GM18873 (cell line): ENCODE results near the gene ABCA7.

Source experiments
- ATAC-seq: cut with Tn5 transposase; IDR thresholded peaks from one replicate; pipeline ENCODE4 v1.9.1; 2021; ENCODE audit warnings: mild to moderate bottlenecking, moderate library complexity, moderate number of reproducible peaks; ENCODE audit not compliant: unreplicated experiment, low FRiP score

The ABCA7 gene, protein sequence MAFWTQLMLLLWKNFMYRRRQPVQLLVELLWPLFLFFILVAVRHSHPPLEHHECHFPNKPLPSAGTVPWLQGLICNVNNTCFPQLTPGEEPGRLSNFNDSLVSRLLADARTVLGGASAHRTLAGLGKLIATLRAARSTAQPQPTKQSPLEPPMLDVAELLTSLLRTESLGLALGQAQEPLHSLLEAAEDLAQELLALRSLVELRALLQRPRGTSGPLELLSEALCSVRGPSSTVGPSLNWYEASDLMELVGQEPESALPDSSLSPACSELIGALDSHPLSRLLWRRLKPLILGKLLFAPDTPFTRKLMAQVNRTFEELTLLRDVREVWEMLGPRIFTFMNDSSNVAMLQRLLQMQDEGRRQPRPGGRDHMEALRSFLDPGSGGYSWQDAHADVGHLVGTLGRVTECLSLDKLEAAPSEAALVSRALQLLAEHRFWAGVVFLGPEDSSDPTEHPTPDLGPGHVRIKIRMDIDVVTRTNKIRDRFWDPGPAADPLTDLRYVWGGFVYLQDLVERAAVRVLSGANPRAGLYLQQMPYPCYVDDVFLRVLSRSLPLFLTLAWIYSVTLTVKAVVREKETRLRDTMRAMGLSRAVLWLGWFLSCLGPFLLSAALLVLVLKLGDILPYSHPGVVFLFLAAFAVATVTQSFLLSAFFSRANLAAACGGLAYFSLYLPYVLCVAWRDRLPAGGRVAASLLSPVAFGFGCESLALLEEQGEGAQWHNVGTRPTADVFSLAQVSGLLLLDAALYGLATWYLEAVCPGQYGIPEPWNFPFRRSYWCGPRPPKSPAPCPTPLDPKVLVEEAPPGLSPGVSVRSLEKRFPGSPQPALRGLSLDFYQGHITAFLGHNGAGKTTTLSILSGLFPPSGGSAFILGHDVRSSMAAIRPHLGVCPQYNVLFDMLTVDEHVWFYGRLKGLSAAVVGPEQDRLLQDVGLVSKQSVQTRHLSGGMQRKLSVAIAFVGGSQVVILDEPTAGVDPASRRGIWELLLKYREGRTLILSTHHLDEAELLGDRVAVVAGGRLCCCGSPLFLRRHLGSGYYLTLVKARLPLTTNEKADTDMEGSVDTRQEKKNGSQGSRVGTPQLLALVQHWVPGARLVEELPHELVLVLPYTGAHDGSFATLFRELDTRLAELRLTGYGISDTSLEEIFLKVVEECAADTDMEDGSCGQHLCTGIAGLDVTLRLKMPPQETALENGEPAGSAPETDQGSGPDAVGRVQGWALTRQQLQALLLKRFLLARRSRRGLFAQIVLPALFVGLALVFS (N-terminal part only)

DNA sequence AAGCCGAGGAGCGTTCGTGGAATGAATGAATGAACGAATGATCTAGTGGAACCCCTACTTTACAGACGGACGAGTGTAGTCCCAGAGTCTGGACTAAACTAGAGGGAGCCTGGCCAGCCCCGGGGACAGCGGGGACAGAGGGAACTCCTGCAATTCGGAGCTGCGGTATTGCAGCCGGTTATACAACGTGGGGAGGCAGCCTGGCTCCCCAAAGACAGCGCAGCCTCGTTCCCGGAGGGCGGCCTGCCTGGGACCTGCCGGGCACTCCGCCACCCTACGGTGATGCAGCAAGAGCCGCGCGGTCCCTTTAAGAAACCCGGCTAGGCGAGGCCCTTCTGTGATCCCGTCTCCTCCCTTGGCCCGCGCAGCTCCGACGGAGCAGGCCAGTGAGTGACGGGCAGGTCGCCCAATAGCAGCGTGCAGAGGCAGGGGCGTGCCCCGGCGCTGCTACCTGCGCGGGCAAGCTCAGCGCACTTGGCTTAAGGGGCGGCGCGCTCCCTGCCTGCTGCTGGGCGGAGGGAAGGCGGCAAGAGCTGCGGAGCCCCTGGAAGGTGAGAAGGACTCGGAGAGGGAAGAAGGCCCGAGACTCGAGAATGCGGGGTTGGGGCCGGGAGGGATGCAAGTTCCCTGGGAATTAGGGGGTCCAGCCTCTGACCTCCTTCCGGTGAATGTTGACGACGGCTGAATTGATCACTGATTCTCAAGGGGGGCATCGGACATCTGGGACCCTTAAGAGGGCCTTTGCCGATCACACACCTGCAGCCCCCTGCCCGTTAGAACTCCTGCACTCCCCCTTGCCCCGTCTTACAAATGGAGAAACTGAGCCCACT, at the start of gene ABCA7:
Gene ABCA7 (plus strand): TSS at position 462 of the 830 bp plus-strand sequence. CDS start 1,255 bp downstream, outside the sequence.
- ATAC-seq, result peak; percentile 63

DNA sequence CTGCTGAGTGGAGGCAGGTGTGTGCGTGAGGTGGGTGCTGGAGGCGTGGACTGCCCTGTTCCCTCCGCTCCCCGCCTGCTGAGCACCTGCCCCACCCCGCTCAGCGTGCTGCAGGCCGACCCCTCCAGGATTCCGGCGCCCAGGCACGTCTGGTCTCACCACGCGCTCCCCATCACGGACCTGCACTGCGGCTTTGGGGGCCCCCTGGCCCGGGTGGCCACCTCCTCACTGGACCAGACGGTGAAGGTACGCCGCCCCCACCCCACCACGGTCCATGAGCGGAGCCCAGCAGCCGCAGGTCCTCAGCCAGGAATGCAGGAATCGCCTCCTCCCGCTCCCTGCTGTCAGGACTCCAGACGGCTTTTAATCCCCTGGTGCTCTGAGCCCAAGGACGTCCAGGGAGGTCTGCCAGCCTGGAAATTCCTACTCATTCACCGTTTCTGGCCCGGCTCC, 49.8 kb upstream of the ABCA7 start:
- ATAC-seq, result no peak

DNA sequence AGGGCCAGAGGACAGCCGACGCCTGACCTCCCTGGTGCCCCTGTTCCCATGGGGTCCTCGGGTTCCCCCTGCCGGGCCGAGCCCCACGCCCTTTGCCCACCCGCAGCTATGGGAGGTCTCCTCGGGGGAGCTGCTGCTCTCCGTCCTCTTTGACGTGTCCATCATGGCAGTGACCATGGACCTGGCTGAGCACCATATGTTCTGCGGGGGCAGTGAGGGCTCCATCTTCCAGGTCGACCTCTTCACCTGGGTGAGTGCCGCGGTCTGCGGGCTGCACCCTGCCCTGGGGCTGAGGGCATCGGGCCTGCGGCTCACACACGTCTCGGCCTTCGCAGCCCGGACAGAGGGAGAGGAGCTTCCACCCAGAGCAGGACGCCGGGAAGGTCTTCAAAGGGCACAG, 49.2 kb upstream of the ABCA7 start:
- no peak for ATAC-seq

DNA sequence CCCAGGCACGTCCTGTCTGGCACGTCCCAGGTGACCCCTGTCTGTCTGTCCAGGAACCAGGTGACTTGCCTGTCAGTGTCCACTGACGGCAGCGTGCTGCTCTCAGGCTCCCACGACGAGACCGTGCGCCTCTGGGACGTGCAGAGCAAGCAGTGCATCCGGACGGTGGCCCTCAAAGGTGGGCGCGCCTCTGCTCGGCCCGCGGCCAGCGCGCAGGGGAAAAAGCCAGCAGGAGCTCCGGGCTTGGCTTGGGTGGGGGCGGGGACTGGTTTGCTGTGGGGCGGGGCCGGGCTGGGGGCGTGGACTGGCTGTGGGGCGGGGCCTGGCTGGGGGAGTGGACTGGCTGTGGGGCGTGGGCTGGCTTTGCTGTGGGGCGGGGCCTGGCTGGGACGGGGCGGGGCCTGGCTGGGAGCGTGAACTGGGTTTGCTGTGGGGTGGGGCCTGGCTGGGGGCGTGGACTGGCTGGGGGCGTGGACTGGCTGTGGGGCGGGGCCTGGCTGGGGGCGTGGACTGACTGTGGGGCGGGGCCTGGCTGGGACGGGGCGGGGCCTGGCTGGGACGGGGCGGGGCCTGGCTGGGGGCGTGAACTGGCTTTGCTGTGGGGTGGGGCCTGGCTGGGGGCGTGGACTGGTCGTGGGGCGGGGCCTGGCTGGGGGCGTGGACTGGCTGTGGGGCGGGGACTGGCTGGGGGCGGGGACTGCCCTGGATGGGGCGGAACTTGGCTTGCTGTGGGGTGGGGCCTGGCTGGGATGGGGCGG, 48.6 kb upstream of the ABCA7 start:
- ATAC-seq, result no peak

DNA sequence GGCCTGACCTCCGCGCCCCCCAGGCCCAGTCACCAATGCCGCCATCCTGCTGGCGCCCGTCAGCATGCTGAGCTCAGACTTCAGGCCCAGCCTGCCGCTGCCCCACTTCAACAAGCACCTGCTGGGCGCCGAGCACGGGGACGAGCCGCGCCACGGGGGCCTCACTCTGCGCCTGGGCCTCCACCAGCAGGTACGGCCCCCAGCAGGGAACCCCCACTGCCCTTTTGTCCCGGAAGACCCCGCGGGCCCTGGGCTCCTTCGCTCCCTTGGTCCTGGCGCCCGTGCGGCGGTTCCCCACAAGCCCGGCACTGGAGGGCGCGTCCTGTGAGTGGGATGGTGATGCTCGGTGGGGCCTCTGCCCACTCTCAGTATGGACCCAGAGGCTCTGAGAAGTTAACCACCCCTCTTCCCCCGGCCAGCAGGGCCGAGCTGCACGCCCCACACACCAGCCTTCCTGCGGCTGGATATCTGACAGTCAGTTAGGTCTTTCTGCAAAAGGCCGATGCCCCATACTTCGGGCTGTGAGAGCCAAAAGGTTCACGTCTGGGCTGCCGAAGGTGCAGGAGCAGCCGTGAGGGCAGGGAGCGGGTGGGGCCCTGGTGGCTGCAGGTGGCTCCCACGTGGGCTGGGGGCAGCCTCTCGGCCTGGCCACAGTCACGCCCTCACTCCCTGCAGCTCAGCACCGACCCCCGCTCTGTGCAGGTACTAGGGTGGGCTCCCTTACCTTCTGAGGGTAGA, 47.8 kb upstream of the ABCA7 start:
- ATAC-seq, result no peak

DNA sequence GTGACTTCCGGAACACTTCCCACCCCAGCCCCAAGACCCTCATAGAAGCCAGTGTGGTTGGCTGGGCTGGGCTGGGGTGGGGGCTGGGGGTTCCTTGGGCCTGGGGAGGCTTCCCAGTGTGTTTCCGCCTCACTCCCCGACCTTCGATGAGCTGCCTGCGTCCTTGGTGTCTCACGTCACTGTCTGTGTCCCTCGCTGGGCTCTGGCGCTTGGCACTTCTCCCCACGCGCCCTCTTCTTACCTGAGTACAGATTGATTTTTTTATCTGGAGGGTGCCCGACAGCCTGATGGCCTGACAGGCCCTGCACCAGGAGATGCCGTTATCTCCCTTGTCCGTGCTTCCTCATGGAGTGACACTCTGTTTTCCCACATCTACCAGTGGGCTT, 47.2 kb upstream of the ABCA7 start:
- ATAC-seq, result no peak

DNA sequence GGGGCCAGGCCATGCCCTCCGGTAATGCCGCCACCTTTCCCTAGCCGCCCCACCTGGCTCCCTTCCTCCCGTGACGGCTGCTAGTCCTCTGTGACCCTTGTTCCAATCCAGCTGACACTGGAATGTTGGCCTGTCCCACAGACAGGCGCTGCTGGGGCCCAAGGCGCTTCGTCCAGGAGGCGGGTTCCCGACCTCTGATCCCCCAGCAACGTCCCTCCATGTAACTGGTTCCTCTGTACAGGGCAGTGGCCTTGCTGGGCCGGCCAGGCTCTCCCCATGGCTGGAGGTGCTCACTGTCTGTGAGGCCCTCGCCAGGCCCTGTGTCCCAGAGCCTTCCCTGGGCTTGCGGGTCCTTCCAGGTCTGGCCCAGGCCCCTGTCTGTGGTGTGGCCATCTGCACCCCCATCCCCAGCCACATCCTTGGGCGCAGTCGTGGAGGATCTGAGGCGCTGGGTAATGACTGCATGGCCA, 46.5 kb upstream of the ABCA7 start:
- ATAC-seq, result no peak

DNA sequence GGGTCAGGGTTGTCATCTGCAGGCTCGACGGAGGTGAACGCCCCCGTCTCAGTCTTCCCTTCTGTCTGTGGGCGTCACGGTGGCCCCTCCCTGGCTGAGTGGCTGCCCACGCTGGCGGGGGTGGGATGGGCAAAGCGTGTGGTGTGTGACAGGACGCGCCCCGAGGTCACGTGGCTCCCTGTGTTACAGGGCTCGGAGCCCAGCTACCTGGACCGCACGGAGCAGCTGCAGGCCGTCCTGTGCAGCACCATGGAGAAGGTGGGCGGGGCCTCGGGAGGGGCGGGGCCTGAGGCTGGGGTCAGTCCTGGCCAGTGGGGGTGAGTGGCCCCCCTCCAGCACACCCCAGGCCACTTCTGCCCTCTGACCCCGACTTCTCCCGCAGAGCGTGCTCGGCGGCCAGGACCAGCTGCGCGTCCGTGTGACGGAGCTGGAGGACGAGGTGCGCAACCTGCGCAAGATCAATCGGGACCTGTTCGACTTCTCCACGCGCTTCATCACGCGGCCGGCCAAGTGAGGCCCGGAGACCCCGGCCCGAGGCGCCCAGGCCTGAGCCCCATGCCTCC, 46.0 kb upstream of the ABCA7 start:
- ATAC-seq, result no peak

DNA sequence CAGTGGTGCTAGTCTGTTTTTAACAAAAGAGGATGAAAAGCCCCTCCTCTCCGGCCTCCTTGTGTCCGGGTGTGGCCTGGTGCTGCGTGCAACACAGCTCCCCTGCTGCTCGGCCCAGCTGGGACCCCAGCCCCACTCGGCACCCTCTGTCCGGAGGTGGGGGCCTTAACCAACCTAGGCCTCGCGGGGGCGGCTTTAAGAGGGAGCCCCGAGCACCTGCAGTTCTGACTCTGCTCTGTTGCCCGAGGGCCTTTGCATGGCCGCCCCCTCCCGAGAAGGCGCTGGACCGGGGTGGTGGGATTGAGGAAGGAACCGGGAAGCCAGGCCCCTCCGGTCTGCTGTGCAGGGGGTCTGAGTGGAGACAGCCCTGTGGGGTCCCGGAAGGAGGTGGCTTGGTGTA, 45.4 kb upstream of the ABCA7 start:
- no peak for ATAC-seq

DNA sequence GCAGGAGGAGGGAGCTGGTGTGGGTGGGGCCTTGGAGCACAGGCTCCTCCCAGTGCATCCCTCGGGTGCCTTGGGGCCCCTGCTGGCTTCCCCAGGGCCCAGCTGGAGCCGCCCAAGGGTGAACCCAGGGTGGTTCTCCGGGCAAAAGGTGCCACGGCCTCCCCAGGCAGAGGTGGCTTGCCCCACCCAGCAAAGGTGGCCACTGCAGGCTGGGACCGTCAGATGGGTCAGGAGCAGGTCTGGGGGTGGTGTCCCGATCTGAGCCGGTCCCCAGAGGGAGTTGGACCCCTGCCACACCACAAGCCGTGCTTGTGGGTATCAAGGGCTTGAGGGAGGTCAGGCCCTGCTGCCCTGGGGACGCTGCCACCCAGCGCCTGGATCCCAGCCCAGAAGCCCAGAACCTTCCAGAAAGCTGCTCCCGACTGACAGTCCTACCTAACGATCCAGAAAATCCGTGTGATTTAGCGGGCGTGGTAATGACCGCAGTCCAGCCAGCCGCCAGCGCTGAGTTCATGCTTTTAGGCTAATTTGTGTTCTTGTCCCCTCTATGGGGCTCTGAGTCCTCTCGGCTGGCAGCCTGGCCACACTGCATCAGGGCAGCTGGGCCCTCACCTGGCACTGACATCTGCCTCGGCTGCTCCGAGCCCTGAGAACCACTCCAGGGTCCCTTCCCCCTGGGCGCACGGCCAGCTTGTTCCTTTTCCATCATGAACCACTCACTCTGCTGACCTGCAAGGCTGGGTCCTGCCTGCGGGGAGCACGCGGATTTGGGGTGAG, 44.7 kb upstream of the ABCA7 start:
- no peak for ATAC-seq

DNA sequence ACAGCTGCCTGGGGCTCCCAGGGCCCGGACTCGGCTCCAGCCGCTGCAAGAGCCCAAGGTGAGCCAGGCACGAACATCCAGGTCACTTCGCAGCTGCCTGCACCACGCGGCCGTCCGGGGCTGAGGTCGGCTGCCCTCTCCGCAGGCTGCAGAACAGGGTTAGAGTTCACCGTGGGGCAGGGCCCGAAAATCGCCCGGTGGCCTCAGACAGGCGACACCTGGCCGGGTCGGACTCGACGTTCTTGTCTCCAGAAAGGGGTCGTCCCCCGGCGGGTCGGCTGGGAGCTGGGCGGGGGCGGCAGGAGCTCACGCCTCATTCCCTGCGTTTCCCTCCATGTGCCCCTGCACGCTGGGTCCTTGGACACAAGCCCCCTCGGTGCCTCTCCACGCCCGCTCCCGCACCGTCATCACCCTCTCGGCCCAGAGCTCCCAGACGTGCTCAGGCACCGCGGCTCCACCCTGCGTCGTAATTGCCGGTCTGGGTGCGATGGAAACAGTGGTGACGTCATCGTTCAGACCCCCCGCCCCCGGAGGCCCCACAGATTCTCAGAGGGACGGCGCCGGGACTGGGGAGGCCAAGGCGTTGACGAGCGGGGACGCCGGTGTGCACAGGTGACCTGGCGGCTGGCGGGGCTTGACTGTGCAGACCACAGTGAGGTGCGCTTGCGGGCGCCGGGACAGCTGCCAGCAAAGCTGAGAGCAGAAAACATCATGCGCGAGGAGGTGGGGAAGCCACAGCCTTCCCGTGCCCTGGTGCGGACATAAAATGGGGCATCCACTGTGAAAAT, 43.7 kb upstream of the ABCA7 start:
- no peak for ATAC-seq

DNA sequence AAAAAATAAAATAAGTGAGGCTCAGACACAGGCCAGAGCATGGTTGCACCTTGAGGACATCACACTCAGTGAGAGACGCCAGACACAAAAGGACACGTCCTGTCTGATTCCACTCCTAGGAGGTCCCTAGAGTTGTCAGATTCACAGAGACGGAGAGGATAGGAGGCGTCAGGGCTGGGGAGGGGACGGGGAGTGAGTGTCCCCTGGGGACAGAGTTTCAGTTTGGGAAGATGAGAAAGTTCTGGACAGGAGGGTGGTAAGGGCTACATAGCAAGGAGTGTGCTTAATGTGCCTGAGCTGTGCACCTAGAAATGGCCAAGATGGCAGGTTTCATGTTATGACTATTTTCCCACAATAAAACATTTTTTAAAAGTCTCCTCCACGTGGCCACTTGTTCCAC, 41.8 kb upstream of the ABCA7 start:
- no peak for ATAC-seq

DNA sequence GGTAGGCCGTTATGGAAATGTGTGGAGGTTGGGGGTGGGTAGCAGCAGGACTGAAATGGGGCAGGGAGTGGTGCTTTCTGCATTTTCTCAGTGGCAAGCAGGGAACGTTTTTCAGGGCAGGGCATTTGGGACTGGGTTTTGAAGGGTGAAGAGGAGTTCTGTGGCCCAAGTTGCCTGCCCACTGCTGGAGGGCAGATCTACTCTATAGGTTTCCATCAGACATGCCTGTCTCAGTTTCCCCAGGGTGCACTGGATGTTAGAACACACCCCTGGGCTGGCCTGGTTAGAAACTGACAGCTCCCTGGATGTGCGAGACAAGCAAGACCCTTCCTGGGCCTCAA, 40.6 kb upstream of the ABCA7 start:
- ATAC-seq, result no peak

DNA sequence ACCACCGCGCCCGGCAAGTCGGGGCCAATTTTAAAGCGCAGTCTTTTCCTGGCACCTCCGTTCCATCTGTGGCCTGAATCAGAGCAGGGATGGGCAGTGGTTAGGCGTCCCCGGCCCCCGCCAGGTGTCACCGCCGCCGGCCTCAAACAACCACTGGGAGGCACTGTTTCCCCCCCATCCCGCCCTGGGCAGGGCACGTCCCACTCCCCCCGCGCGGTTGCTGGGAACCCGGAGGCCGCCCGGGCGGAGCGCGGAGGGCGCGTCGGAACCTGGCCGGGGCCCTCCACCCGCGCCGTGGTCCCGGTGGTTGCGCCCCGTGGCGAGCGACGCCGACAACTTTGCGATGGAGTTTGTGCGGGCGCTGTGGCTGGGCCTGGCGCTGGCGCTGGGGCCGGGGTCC, 39.8 kb upstream of the ABCA7 start, which contains the start of gene GRIN3B:
Gene GRIN3B (plus strand): TSS at position 325 of the 400 bp plus-strand sequence. CDS start 19 bp downstream, at position 344.
- ATAC-seq, result no peak

DNA sequence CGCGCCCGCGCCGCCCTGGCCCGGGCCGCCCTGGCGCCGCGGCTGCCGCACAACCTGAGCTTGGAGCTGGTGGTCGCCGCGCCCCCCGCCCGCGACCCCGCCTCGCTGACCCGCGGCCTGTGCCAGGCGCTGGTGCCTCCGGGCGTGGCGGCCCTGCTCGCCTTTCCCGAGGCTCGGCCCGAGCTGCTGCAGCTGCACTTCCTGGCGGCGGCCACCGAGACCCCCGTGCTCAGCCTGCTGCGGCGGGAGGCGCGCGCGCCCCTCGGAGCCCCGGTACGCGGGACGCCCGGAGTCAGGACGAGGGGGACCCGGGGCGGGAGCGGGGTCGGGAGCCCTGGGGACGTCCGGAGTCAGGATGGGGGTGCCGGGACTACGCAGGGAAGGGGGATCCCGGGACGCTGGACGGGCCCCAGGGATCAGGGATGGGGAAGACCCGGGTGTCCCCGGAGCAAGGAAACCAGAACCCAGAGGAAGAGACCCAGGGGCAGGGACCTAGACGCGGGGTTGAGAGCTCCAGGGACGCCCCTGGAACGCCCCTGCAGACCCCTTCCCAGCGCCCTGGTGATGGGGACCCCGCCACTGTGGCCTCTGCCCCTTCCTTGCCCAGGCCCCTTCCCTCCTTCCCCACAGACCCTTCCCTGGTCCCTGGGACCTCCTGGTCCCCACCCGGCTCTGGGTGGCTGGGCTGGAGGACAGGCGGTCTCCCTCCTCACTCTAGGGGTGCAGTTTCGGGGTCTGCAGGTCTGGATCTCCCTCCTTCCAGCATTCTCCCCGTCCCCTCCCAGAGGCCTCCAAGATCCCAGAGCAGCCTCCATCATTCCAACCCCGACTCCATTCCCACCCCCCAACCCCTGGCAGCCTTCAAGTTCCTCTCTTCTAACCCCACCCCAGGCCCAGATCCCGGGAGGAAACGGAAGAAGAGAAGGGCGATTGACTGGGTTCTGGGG, 39.0 kb upstream of the ABCA7 start:
- ATAC-seq, result no peak
